HepG2 (cell line): ENCODE results near the gene KLHDC4. TPM values are rescaled to one million over a fixed set of nuclear protein-coding genes. Genes with fewer than 3 reads are reported as not detected.

Experiments
- ATAC-seq: fragments of 200-7000 bp; cut with Tn5 transposase; 3 replicates; pipeline ENCODE4 v1.9.1; 2020; ENCODE audit warnings: mild to moderate bottlenecking, moderate library complexity
- BruUV-seq: library from RNA; stranded (reverse); fragments of 400-500 nt; replicated peaks from 2 replicates; lab custom pipeline; 2021; lab: Mats Ljungman, UMichigan
- CTCF ChIA-PET: fragments of 300-600 bp; formaldehyde crosslinking; extraction: SDS; loops from one replicate; lab custom pipeline; 2021; ENCODE audit warnings: low total read pairs, inconsistent platforms, low intra/inter-chr PET ratio; lab: Yijun Ruan, JAX
- POLR2A ChIA-PET: fragments of 350-600 bp; sonication (Branson Sonifier 250); formaldehyde crosslinking; loops from one replicate; lab custom pipeline; 2020; ENCODE audit warnings: antibody characterized with exemption, inconsistent platforms; lab: Yijun Ruan, JAX
- DNase-seq: peaks from one replicate; pipeline ENCODE4 v3.0.0-alpha.2; 2015; ENCODE audit warnings: low spot score
- FAIRE-seq: peaks from 3 replicates; lab custom pipeline; 2011; peaks lifted over from hg19 to GRCh38; lab: Jason Lieb, UNC
- H2AFZ ChIP-seq: one replicate; pipeline ENCODE4 v1.6.1; 2011; ENCODE audit warnings: low read length, inconsistent platforms
- H3K27ac ChIP-seq: fragments of 300-600 bp; 3 replicates; pipeline ENCODE4 v1.8.0; 2011; ENCODE audit warnings: mixed run types, mild to moderate bottlenecking, mixed read lengths, low read length, inconsistent platforms; ENCODE audit not compliant: insufficient read depth; ENCODE audit errors: extremely low read length
- H3K27me3 ChIP-seq, 2 experiments: fragments of 200-600 bp in 1 of 2; 2 replicates in 1 of 2; 3 replicates in 1 of 2; pipeline versions ENCODE4 v1.6.0 to v1.8.0; 2011; ENCODE audit warnings: low read length in 2 of 2, mild to moderate bottlenecking in 2 of 2, moderate library complexity in 2 of 2, inconsistent platforms in 1 of 2; ENCODE audit not compliant: insufficient read depth in 2 of 2, control insufficient read depth in 1 of 2
- H3K36me3 ChIP-seq, 2 experiments: fragments of 200-600 bp in 1 of 2; replicated peaks in 1 of 2; 2 replicates in 1 of 2; 3 replicates in 1 of 2; pipeline versions ENCODE4 v1.5.1 to v1.8.0; 2011; ENCODE audit warnings: low read length in 2 of 2, inconsistent platforms in 1 of 2; ENCODE audit not compliant: insufficient read depth in 2 of 2, control insufficient read depth in 1 of 2
- H3K4me1 ChIP-seq: 2 replicates; pipeline ENCODE4 v1.5.1; 2012; ENCODE audit warnings: low read length, inconsistent platforms; ENCODE audit not compliant: insufficient read depth
- H3K4me2 ChIP-seq: 2 replicates; pipeline ENCODE4 v1.6.0; 2011; ENCODE audit warnings: low read depth, low read length, inconsistent platforms
- H3K4me3 ChIP-seq, 3 experiments: fragments of 200-600 bp in 1 of 3; sonication (generic), shearing (Covaris generic) in 1 of 3; replicated peaks in 1 of 3; 2 replicates each; pipeline ENCODE4 v1.5.1; 2011 to 2016; ENCODE audit warnings: low read length in 3 of 3, inconsistent platforms in 2 of 3, low read depth in 2 of 3, mild to moderate bottlenecking in 2 of 3, control low read depth in 1 of 3, mixed read lengths in 1 of 3; ENCODE audit not compliant: insufficient read depth in 1 of 3
- H3K79me2 ChIP-seq: one replicate; pipeline ENCODE4 v1.6.1; 2011; ENCODE audit warnings: low read length, inconsistent platforms; ENCODE audit not compliant: insufficient read depth
- H3K9ac ChIP-seq: 2 replicates; pipeline ENCODE4 v1.6.0; 2011; ENCODE audit warnings: mild to moderate bottlenecking, low read depth, low read length, inconsistent platforms; ENCODE audit not compliant: insufficient read depth
- H3K9me3 ChIP-seq: 2 replicates; pipeline ENCODE4 v1.5.1; 2012; ENCODE audit warnings: mild to moderate bottlenecking, low read length
- H4K20me1 ChIP-seq: 2 replicates; pipeline ENCODE4 v1.6.0; 2011; ENCODE audit warnings: inconsistent platforms, mild to moderate bottlenecking, low read length, moderate library complexity; ENCODE audit not compliant: insufficient read depth
- HDAC2 ChIP-seq: sonication (generic); formaldehyde crosslinking; IDR thresholded peaks from 2 replicates; pipeline ENCODE4 v1.4.0; 2020; ENCODE audit warnings: missing genetic modification reagents
- IKZF1 ChIP-seq: fragments of 450-650 bp; IDR thresholded peaks from 2 replicates; pipeline ENCODE4 v1.7.1; 2016
- PHF5A ChIP-seq: IDR thresholded peaks from one replicate; pipeline ENCODE4 v1.6.1; 2018; ENCODE audit warnings: low read depth, missing genetic modification reagents; ENCODE audit not compliant: unreplicated experiment
- SP5 ChIP-seq: IDR thresholded peaks from 2 replicates; pipeline ENCODE4 v1.6.1; 2016; ENCODE audit warnings: low read depth, borderline replicate concordance
- TEAD2 ChIP-seq: sonication (generic); formaldehyde crosslinking; IDR thresholded peaks from 2 replicates; pipeline ENCODE4 v1.9.0; 2021; ENCODE audit warnings: missing genetic modification reagents
- ZBTB33 ChIP-seq: sonication (generic); formaldehyde crosslinking; IDR thresholded peaks from 2 replicates; pipeline ENCODE4 v1.4.0; 2020; ENCODE audit warnings: missing genetic modification reagents
- ZBTB38 ChIP-seq: sonication (generic); formaldehyde crosslinking; IDR thresholded peaks from 2 replicates; pipeline ENCODE4 v1.5.1; 2020; ENCODE audit warnings: mild to moderate bottlenecking, missing genetic modification reagents
- ZNF17 ChIP-seq: sonication (generic); formaldehyde crosslinking; IDR thresholded peaks from 2 replicates; pipeline ENCODE4 v1.5.0; 2020; ENCODE audit warnings: mild to moderate bottlenecking, missing genetic modification reagents
- ZNF629 ChIP-seq: sonication (generic); formaldehyde crosslinking; conservative IDR thresholded peaks from 2 replicates; pipeline ENCODE4 v1.5.0; 2020; ENCODE audit warnings: missing genetic modification reagents
- ZNF737 ChIP-seq: sonication (generic); formaldehyde crosslinking; IDR thresholded peaks from 2 replicates; pipeline ENCODE4 v1.5.0; 2020; ENCODE audit warnings: missing genetic modification reagents, mild to moderate bottlenecking, borderline replicate concordance
- WGBS: methylation state at CpG from one replicate; pipeline ENCODE4 v1.1.6; 2017; ENCODE audit warnings: low lambda C conversion rate; 5-methylcytosine and 5-hydroxymethylcytosine counted together
- in situ Hi-C: cut with HindIII; loops from 2 replicates; pipeline ENCODE4 v1.10.0; 2017; ENCODE audit warnings: low pct_unique_long_range_greater_than_20kb; ENCODE audit not compliant: extremely low pct_ligation_motif_present
- intact Hi-C: fragments of 100-400 bp; cut with micrococcal nuclease; formaldehyde crosslinking; loops from one replicate; pipeline ENCODE4 v1.10.0; 2022; ENCODE audit not compliant: unreplicated experiment
- polyA plus RNA-seq, 8 experiments: library from polyadenylated mRNA; depleted of rRNA in 3 of 8; stranded (reverse) in 7 of 8; unstranded in 1 of 8; fragments of >200 nt; fragmentation: Illumina TruSeq in 4 of 8; extraction: Trizol in 4 of 8; gene quantifications; 2 replicates each; pipeline versions ENCODE4 v1.2.1 to v1.2.3, GENCODE V29; 2011 to 2016; ENCODE audit warnings: low read depth in 4 of 8, missing spikeins in 1 of 8, mixed read lengths in 1 of 8; ENCODE audit not compliant: insufficient read depth in 1 of 8
- total RNA-seq, 5 experiments: library from RNA; depleted of rRNA; stranded (reverse); fragments of >200 nt; fragmentation: Illumina TruSeq; extraction: Trizol; gene quantifications; 2 replicates each; pipeline ENCODE4 v1.2.3, GENCODE V29; 2016; ENCODE audit warnings: low read depth in 1 of 5

KLHDC4 gene
- total and polyA plus RNA-seq, 2 of the 13 experiments (the other 11 are each of a cell fraction or from before 2014, with no cell fraction given): 18.7 to 31.8 TPM

- 94% methylated on average over 29 of the region's 33 CpGs for WGBS
- peaks cover 16 to 49% of the 10 kb centered on the region in 2 experiments; a peak in 4 of 5 replicates for H3K36me3 ChIP-seq
- no peak for DNase-seq
- intact Hi-C loops: no loop called here
- no peak overlapping the region for H3K4me2 ChIP-seq
- in situ Hi-C loops: no loop called here
- no peak overlapping the region for H3K4me3 ChIP-seq
- BruUV-seq: no TSS peak
- H2AFZ ChIP-seq: no peak overlapping the region
- TF ChIP-seq PHF5A (no peak), SP5 (CRISPR knock-in tag) (no peak), ZNF737 (no peak), ZBTB38 (0 out of 2 replicates have a peak, but pooled peaks have one; percentile 28), TEAD2 (CRISPR knock-in tag) (no peak), IKZF1 (no peak), ZNF17 (no peak), ZBTB33 (CRISPR knock-in tag) (0 out of 2 replicates have a peak, but pooled peaks have one; percentile 26), HDAC2 (CRISPR knock-in tag) (no peak), ZNF629 (CRISPR knock-in tag) (no peak)
- CTCF ChIA-PET: no interaction called here
- POLR2A ChIA-PET: no interaction called here
- H4K20me1 ChIP-seq: peaks cover 3% of the 10 kb centered on the region; the same call in 1 of the 2 replicates
- no peaks in the 10 kb centered on the region for H3K79me2 ChIP-seq
- no peaks in the 10 kb centered on the region for H3K9me3 ChIP-seq
- no peak for FAIRE-seq
- no peak for ATAC-seq
- H3K27me3 ChIP-seq: no peaks in the 10 kb centered on the region
- H3K27ac ChIP-seq: no peak overlapping the region
- peaks cover 14% of the 10 kb centered on the region for H3K4me1 ChIP-seq
- no peak overlapping the region for H3K9ac ChIP-seq
Measured at GRCh38 chr16:87721622-87722585, 43.9 kb downstream of the KLHDC4 start.
